WTC11 (cell line): Measurements from ENCODE around the gene GMEB2.

ENCODE experiments used
- SP1 ChIP-seq: sonication (generic); formaldehyde crosslinking; conservative IDR thresholded peaks from 2 replicates; pipeline ENCODE4 v1.8.1; 2022; ENCODE audit warnings: missing genetic modification reagents
- TP53 ChIP-seq: sonication (generic); formaldehyde crosslinking; IDR thresholded peaks from 2 replicates; pipeline ENCODE4 v1.8.1; 2023; ENCODE audit warnings: mild to moderate bottlenecking, missing genetic modification reagents
- TF ChIP-seq, protein P1 (sequence below): fragments of 200-600 bp; IDR thresholded peaks from 2 replicates; pipeline ENCODE4 v1.8.0; 2022; ENCODE audit warnings: antibody characterized with exemption
- TF ChIP-seq, protein P2 (sequence below): sonication (generic); formaldehyde crosslinking; IDR thresholded peaks from 2 replicates; pipeline ENCODE4 v1.8.1; 2022; ENCODE audit warnings: missing genetic modification reagents, borderline replicate concordance

DNA sequence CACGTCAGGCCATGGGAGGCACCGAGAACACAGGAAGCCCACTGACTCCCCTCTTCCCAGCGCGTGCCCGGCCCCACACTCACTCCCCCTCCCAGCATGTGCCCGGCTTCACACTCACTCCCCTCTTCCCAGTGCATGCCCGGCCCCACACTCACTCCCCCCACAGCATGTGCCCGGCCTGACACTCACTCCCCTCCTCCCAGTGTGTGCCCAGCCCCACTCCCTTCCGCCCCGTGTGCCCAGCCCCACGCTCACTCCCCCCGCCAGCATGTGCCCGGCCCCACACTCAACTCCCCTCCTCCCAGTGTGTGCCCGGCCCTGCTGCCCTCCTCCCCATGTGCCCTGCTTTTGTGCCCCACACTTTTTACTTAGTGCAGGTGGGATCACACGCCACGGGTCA is 41.0 kb upstream of the GMEB2 start:
- TF ChIP-seq, protein P1, sequence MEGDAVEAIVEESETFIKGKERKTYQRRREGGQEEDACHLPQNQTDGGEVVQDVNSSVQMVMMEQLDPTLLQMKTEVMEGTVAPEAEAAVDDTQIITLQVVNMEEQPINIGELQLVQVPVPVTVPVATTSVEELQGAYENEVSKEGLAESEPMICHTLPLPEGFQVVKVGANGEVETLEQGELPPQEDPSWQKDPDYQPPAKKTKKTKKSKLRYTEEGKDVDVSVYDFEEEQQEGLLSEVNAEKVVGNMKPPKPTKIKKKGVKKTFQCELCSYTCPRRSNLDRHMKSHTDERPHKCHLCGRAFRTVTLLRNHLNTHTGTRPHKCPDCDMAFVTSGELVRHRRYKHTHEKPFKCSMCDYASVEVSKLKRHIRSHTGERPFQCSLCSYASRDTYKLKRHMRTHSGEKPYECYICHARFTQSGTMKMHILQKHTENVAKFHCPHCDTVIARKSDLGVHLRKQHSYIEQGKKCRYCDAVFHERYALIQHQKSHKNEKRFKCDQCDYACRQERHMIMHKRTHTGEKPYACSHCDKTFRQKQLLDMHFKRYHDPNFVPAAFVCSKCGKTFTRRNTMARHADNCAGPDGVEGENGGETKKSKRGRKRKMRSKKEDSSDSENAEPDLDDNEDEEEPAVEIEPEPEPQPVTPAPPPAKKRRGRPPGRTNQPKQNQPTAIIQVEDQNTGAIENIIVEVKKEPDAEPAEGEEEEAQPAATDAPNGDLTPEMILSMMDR: no peak
- TF ChIP-seq, protein P2, sequence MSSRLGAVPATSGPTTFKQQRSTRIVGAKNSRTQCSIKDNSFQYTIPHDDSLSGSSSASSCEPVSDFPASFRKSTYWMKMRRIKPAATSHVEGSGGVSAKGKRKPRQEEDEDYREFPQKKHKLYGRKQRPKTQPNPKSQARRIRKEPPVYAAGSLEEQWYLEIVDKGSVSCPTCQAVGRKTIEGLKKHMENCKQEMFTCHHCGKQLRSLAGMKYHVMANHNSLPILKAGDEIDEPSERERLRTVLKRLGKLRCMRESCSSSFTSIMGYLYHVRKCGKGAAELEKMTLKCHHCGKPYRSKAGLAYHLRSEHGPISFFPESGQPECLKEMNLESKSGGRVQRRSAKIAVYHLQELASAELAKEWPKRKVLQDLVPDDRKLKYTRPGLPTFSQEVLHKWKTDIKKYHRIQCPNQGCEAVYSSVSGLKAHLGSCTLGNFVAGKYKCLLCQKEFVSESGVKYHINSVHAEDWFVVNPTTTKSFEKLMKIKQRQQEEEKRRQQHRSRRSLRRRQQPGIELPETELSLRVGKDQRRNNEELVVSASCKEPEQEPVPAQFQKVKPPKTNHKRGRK (CRISPR knock-in tag): no peak
- TF ChIP-seq TP53 (no peak), SP1 (CRISPR knock-in tag) (no peak)
